ENCODE measurements around the gene VSTM4.

The VSTM4 gene

GRCh38 chr10:49001402-49001801 is 113.9 kb downstream of the VSTM4 start:
- no peak for DNase-seq

DNA sequence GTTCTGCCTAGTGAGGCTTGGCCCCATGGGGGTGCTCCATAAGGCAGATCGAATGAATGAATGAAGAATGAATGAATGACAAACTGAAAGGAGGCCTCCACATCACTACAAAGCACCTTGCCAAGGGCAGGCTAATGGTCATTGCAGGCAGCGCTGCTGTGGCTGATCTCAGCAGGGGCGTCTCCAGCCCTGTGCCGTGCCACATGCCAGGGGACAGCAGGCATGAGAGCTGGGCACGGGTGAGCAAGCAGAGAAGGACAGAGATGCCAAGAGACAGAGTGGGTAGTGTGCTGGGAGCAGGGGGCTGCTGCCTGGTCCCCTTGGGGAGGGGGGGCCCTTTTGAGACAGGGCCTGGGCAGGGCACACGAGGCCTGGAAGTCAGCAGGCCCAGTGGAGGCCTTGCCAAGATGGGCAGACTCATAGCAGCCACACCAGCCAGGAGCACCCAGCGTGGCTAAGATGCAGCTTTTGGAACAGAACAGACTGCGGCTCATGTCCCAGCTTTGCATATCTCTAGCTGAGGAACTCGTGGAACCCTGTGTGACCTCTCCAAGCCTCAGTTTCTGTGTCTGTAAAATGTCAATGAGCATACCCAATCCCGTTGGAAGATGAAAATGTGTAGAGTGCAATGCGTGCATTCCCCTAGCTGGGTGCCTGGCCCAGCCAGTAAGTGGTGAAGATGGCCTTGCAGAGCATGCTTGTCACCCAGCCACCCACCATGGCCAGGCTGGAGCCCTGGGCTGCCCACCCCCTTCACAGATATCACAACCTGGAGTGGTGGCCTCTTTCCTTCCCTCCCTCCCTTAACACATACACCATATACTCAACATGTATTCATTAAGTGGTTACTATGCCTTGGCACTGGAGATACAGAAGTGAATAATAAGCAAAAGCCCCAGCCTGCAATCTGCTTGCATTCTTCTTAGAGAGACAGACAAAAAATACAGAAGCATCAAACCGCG is 114.6 kb downstream of the VSTM4 start:
- DNase-seq, result peak; percentile 23

GRCh38 chr10:48999346-48999745 is 116.0 kb downstream of the VSTM4 start:
- DNase-seq, result no peak

- DNase-seq, result no peak
These were observed 119.0 kb downstream of the VSTM4 start for GRCh38 chr10:48996329-48996728.

DNA sequence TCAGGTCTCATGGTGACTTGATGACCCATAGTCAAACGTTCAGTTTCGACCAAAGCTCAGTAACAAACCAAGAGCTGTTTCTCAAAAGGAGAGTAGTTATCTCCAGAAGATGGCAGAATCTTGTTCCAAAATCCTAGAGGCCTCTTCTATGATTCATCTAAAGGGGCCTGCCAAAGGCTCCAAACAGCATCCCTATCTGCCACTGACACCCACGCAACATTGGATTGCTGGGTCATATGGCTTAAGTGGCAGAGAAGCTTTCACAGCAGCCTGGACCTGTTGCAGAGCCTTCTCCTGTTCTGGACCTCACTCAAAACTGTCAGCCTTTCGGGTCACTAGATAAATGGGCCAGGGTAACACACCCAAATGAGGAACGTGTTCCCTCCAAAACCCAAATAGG is 121.7 kb downstream of the VSTM4 start:
- DNase-seq, result no peak

GRCh38 chr10:48990226-48990625 is 125.1 kb downstream of the VSTM4 start:
- DNase-seq, result no peak

- no peak for DNase-seq
These were observed 129.6 kb downstream of the VSTM4 start for GRCh38 chr10:48985621-48986158.

DNA sequence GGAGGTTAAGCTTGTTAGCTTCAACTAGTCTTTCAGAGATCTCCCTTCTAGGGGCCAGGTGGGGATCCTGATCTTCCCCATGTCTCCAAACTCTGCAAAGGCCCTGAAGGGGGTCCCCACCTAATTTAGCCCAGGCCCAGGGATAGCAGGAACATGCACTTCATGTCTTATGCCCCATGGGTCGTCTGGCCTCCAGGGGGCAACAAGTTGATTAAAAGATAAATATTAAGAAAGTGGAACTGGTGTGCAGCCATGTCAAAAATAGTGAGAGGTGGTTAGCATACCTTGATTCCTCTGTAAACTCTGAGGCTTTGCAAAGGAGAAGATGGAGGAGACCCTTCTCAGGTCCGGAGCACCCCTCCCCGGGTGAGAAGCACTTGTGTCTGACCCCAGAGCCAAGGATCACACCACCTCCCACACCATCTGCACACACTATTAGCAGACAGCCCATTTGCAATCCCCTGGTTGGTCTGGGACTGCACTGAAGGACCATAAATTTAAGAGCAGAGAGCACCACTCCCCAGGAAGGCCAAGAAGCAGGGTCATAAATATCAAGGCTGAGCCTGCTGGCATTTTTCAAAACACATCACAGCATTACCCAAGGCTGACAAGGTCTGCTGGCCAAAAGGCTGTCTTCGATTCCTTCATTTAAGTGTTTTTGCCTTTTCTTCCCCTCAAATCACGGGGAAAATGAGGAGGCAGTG is 131.5 kb downstream of the VSTM4 start:
- no peak for DNase-seq

- DNase-seq, result no peak
These were observed 132.7 kb downstream of the VSTM4 start for GRCh38 chr10:48982584-48982983.

DNA sequence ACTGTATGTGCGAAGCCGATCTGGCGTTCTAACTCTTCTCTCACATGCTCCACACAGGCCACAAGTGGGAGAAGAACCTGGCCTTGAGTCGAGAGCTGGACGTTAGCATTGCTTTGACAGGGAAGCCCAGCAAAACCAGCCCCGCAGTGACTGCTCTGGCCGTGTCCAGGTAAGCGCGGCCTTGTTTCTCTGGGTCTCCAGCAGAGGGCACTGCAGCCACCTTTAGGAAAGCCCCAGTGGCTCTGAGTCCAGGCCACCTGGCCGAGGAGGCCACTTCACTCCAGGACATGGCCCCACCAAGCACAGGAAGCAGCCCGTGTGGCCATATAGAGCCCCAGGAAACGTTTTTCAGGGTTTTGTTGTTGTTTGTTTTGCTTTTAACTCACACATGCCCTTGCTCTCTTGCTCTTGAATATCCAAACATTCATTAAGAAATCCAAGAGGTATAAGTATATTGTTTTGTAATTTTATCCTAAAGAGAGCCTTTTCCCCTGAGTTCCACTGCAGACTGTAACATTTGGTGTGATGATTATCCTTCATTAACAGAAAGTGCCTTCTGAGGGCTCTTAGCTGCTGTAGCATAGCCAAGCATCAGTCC is 133.9 kb downstream of the VSTM4 start:
- peak; percentile 49 for DNase-seq

DNA sequence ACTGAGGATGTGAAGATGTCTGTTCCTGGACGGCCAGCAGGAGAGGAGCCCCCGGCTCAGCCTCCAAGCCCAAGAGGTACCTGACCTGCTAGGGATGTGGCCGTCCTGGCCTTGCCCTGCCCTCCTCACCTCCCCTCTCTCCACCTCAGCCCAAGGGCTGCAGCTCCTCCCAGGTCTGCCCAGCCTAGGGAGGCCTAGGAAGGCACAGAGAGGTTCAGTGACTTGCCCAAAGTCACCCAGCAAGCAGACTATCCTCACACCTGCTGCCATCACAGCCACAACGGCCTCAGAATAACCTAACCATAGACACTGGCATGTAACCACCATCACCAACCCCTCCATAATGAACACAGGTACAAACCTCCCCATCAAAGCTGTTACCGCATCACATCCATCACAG is 137.0 kb downstream of the VSTM4 start:
- no peak for DNase-seq

GRCh38 chr10:48976196-48976595 is 139.1 kb downstream of the VSTM4 start:
- no peak for DNase-seq

DNA sequence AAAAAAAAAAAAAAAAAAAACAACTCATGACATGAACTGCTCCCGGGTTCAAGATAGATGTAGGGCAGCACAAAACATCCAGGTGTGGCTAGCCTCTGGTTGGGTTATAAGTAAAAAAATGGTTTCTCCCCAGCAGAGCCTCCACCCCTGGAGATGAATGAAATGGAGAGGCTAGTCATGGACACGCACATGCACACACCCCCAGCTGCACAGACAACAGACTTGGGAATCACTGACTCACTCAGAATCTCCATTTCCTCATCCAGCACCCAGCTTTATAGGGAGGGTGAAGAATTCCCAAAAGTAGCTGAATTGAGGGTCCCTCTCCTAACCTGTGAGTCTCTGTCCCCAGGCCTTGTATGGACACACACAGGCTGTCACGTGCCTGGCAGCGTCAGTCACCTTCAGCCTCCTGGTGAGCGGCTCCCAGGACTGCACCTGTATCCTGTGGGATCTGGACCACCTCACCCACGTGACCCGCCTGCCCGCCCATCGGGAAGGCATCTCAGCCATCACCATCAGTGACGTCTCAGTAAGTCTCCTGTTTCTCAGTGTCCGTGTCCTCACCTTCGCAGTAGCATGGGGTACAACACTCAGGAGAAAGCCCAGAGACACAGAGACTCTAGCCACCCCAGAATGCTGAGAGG is 140.7 kb downstream of the VSTM4 start:
- DNase-seq, result no peak

DNA sequence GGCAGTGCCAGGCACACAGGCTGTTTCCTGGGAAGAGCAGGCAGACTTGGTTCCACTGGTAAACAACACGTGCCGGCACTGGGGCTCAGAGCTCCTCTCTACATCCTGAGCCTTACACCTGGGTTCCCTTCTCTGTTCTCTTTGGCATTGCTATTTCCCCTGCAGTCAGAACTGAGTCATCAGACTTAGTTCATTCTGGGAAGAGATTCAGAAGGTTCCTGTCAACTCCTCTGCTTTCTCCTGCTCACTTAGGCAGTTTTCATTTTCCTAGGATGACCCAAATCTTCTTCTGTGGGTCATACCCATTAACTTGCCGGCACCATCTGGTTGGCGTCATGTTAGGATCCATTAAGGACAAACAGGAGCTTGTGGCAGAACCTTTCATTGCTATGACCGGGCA is 142.3 kb downstream of the VSTM4 start:
- DNase-seq, result no peak

GRCh38 chr10:48970654-48971053 is 144.7 kb downstream of the VSTM4 start:
- no peak for DNase-seq

GRCh38 chr10:48970046-48970445 is 145.3 kb downstream of the VSTM4 start:
- no peak for DNase-seq

GRCh38 chr10:48968036-48968435 is 147.3 kb downstream of the VSTM4 start:
- DNase-seq, result no peak

- no peak for DNase-seq
These were observed 149.9 kb downstream of the VSTM4 start for GRCh38 chr10:48965460-48965859.

Measured in left hindlimb (tissue), 1 donor.